Cerebellar cortex (tissue), 1 donor: Measurements from ENCODE around the gene F2.

Experiments
- DNase-seq: peaks from one replicate; pipeline ENCODE4 v3.0.0-alpha.2; 2015; ENCODE audit warnings: low spot score

F2 gene

DNA sequence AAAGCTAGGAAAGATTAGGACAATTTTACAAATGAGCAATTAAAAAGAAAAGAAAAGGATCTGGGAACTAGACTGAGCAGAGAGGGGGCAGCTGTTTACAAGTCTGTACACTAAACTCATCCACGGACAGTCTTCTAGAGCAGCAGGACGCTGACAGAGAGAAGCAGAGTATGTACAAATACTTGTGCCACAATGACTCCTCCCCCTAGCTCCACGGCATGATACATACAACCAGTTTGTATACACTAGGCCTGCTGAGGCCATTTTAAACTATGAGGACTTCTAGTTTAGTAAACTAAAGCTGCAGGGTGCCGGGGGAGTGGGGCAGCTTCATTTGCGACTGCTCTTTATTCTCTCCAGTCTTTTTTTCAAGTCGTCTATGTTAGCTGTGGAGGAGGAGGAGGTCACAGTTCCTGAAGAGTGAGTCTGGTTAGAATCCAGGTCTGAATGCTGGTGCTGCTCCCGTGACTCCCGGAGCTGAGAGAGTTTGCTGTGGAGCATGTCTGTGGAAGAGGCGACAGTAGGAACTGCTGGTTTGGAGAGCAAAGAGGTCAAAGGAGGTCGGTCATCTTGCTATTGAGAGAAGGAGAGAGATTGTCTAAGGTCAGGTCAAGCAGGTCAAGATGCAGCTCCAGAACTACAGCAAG, 24.8 kb downstream of the F2 start:
- DNase-seq, result no peak

GRCh38 chr11:46745328-46745727, 26.3 kb downstream of the F2 start:
- no peak for DNase-seq

- no peak for DNase-seq
These were observed 27.0 kb downstream of the F2 start for GRCh38 chr11:46745995-46746394.

GRCh38 chr11:46747150-46747549, 28.1 kb downstream of the F2 start:
- no peak for DNase-seq

DNA sequence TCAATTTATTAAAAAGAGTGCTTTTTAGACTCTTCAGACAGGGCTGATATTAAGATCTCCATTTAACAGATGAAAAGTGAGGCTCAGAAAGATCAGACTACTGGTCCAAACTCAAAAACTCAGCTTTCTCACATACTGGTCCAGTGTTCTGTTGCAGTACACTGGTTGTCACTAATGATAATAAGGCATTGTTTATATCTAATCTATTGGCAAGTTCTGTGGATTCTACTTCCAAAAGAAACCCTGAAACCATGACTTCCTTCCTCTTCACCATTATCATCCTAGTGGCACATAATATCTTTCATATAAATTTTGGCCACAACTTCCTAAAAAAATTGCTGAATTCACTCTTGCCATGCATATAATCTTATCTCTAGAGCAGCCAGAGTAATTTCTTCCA, 36.9 kb downstream of the F2 start:
- no peak for DNase-seq

- peak; percentile 40 for DNase-seq
These were observed 40.2 kb downstream of the F2 start for GRCh38 chr11:46759196-46759595.

DNA sequence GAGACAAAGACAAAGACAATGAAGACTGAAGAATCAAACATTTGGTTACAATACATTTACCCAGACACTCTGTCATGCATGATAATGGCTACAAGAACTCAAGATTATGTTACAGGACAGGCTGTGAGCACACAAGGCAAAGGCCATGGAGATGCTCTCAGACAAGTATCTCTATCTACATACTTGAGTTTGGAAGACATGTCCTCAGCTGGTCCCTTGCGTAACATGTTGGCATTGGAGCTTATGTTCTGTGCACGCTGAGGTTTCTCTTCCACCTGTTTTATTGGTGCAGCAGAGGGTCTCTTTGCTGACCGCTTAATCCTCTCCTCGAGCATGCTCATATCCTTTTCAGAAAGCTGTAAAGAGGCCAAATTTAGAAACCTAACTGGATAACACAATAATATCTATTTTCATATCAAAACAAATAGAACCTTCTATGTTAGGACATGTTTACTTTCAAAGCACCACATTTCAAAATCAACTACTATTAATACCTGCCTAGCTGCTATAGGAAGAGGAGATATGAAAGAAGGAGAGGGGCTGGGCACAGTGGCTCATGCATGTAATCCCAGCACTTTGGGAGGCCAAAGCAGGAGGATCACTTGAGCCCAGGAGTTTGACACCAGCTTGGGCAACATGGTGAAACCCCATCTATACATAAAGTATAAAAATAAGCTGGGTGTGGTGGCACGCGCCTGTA, 41.6 kb downstream of the F2 start:
- DNase-seq, result no peak

DNA sequence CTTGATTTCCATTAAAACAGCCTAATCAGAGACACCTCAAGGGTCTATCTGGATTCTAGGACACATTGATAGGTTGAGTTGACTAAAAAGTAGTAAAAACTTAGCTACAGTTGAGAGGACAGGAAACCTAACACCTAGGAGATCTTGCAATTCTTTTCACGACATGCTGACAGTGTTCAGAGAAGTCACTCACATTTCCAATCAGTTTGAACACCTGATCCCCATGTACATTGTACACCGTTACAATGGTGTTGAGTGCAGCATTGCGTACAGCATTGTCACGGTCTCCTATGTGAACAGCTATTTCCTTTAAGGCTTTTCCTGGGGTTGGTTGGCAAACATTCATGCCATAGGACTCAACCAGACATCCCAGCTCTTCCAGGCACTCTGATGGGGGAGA, 42.8 kb downstream of the F2 start:
- DNase-seq, result no peak

GRCh38 chr11:46762248-46762647, 43.2 kb downstream of the F2 start:
- DNase-seq, result no peak

DNA sequence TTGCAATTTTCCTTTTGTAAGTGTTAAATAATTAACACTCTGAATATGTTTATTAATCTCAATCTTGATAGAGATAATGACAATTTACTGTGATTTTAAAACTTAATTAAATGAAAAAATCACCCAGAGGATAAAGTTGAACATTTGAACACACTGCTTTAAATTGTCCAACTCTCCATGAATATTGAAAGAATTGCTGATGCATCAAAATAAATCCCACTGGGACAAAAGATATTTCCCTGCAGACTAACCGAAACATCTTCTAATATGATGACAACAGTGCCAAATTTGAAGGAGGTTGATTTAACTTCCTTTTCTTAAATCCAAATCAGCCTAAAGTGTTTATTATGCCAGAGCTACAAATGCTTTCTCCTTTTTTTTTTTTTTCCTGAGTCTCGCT, 47.6 kb downstream of the F2 start:
- no peak for DNase-seq

- no peak for DNase-seq
These were observed 50.7 kb downstream of the F2 start for GRCh38 chr11:46769636-46770221.

GRCh38 chr11:46776878-46777277, 57.9 kb downstream of the F2 start:
- no peak for DNase-seq

DNA sequence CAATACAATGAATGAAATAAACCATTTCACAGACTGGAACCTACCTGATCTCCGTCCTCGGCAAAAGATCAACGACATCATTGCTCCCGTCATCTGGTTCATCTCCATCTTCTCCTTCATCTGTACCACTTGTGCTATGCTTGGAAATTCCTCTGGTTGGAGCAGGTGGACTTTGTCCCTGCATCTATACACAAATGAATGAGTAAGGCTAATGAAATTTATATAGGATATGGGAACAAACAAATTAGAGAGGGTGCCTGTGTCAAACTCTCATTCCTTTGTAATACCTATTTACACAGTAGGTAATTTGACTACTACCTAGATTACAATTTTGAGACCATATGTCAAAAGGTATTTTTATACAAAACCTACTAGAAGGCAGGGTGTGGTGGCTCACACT, 59.4 kb downstream of the F2 start:
- DNase-seq, result no peak
